IMR-90 (cell line): ENCODE data around the gene SARNP. TPM values are rescaled to one million over a fixed set of nuclear protein-coding genes. Genes with fewer than 3 reads are reported as not detected.

Experiments used
- ATAC-seq: fragments of 200-7000 bp; cut with Tn5 transposase; 2 replicates; pipeline ENCODE4 v1.9.1; 2020; ENCODE audit warnings: low read depth, mild to moderate bottlenecking, moderate library complexity
- BruUV-seq: library from RNA; stranded (reverse); fragments of 400-500 nt; replicated peaks from 2 replicates; lab custom pipeline; 2021; lab: Mats Ljungman, UMichigan
- CTCF ChIA-PET: fragments of 300-600 bp; formaldehyde crosslinking; extraction: SDS; loops from one replicate; lab custom pipeline; 2021; ENCODE audit warnings: antibody characterized with exemption; lab: Yijun Ruan, JAX
- POLR2A ChIA-PET: fragments of 300-600 bp; sonication (Branson Sonifier 250); formaldehyde crosslinking; loops from one replicate; lab custom pipeline; 2022; ENCODE audit warnings: antibody characterized with exemption; ENCODE audit not compliant: unreplicated experiment; lab: Charles Lee
- DNase-seq: peaks from one replicate; pipeline ENCODE4 v3.0.0; 2013
- H2AFZ ChIP-seq: replicated peaks from 2 replicates; pipeline ENCODE3; 2013; ENCODE audit warnings: low read length, mild to moderate bottlenecking; ENCODE audit not compliant: poor library complexity
- H2AK5ac ChIP-seq: 2 replicates; pipeline ENCODE4 v1.6.1; 2013; ENCODE audit warnings: low read depth, low read length, inconsistent platforms
- H2AK9ac ChIP-seq: replicated peaks from 2 replicates; pipeline ENCODE3; 2013; ENCODE audit warnings: mild to moderate bottlenecking, low read depth, low read length, moderate library complexity; ENCODE audit not compliant: poor library complexity
- H2BK120ac ChIP-seq: 2 replicates; pipeline ENCODE4 v1.6.1; 2013; ENCODE audit warnings: low read depth, low read length, inconsistent platforms
- H2BK15ac ChIP-seq: 3 replicates; pipeline ENCODE4 v1.6.1; 2013; ENCODE audit warnings: low read depth, low read length, inconsistent platforms
- H2BK20ac ChIP-seq: 2 replicates; pipeline ENCODE4 v1.6.1; 2013; ENCODE audit warnings: low read depth, mild to moderate bottlenecking, inconsistent platforms, low read length, moderate library complexity
- H2BK5ac ChIP-seq: 2 replicates; pipeline ENCODE4 v1.6.1; 2013; ENCODE audit warnings: mild to moderate bottlenecking, low read depth, low read length, inconsistent platforms; ENCODE audit not compliant: poor library complexity, severe bottlenecking
- H3K14ac ChIP-seq: replicated peaks from 2 replicates; pipeline ENCODE4 v1.6.1; 2013; ENCODE audit warnings: low read depth, low read length, inconsistent platforms
- H3K18ac ChIP-seq: 2 replicates; pipeline ENCODE4 v1.6.1; 2013; ENCODE audit warnings: low read depth, low read length, control low read depth
- H3K23ac ChIP-seq: 2 replicates; pipeline ENCODE4 v1.6.1; 2013; ENCODE audit warnings: low read depth, low read length, inconsistent platforms
- H3K27ac ChIP-seq: 2 replicates; pipeline ENCODE4 v1.5.1; 2013; ENCODE audit warnings: mild to moderate bottlenecking, control low read depth, low read length; ENCODE audit not compliant: insufficient read depth
- H3K27me3 ChIP-seq: 2 replicates; pipeline ENCODE4 v1.6.1; 2013; ENCODE audit warnings: low read length; ENCODE audit not compliant: control insufficient read depth, insufficient read depth
- H3K36me3 ChIP-seq: 2 replicates; pipeline ENCODE4 v1.6.1; 2013; ENCODE audit warnings: low read length, mixed read lengths; ENCODE audit not compliant: control insufficient read depth, insufficient read depth
- H3K4ac ChIP-seq: 2 replicates; pipeline ENCODE4 v1.6.1; 2013; ENCODE audit warnings: low read depth, low read length, inconsistent platforms
- H3K4me1 ChIP-seq: 2 replicates; pipeline ENCODE4 v1.6.1; 2013; ENCODE audit warnings: low read length, mixed read lengths; ENCODE audit not compliant: control insufficient read depth, insufficient read depth
- H3K4me2 ChIP-seq: 2 replicates; pipeline ENCODE4 v1.6.1; 2013; ENCODE audit warnings: low read depth, mild to moderate bottlenecking, control low read depth, low read length, moderate library complexity
- H3K4me3 ChIP-seq: 2 replicates; pipeline ENCODE4 v1.5.1; 2013; ENCODE audit warnings: low read depth, mild to moderate bottlenecking, control low read depth, low read length, moderate library complexity; ENCODE audit not compliant: insufficient read depth
- H3K56ac ChIP-seq: 2 replicates; pipeline ENCODE4 v1.6.1; 2013; ENCODE audit warnings: low read length, inconsistent platforms; ENCODE audit not compliant: insufficient read depth; ENCODE audit errors: extremely low read depth
- H3K79me1 ChIP-seq, 2 experiments: 2 replicates each; pipeline ENCODE4 v1.6.1; 2013; ENCODE audit warnings: low read length in 2 of 2, inconsistent platforms in 1 of 2, low read depth in 1 of 2
- H3K9ac ChIP-seq: 2 replicates; pipeline ENCODE4 v1.6.1; 2013; ENCODE audit warnings: low read depth, low read length, control low read depth
- H3K9me1 ChIP-seq: 2 replicates; pipeline ENCODE4 v1.6.1; 2013; ENCODE audit warnings: low read length, inconsistent platforms; ENCODE audit not compliant: insufficient read depth
- H3K9me3 ChIP-seq: 2 replicates; pipeline ENCODE4 v1.6.1; 2013; ENCODE audit warnings: low read length; ENCODE audit not compliant: control insufficient read depth, insufficient read depth
- H4K20me1 ChIP-seq: 2 replicates; pipeline ENCODE4 v1.6.1; 2013; ENCODE audit warnings: low read length, inconsistent platforms; ENCODE audit not compliant: insufficient read depth
- H4K5ac ChIP-seq: 2 replicates; pipeline ENCODE4 v1.6.1; 2013; ENCODE audit warnings: mild to moderate bottlenecking, low read depth, low read length, control low read depth
- H4K8ac ChIP-seq, 2 experiments: 2 replicates each; pipeline ENCODE4 v1.6.1; 2013; ENCODE audit warnings: low read depth in 2 of 2, low read length in 2 of 2, control low read depth in 1 of 2, inconsistent platforms in 1 of 2
- H4K91ac ChIP-seq: 2 replicates; pipeline ENCODE4 v1.6.1; 2013; ENCODE audit warnings: low read depth, low read length, inconsistent platforms; ENCODE audit not compliant: insufficient read depth
- BHLHE40 ChIP-seq: fragments of 150-350 bp; IDR thresholded peaks from 2 replicates; pipeline ENCODE4 v1.6.1; 2016; ENCODE audit warnings: mild to moderate bottlenecking, low read depth, low read length
- CEBPB ChIP-seq: IDR thresholded peaks from 2 replicates; pipeline ENCODE4 v1.6.1; 2012; ENCODE audit warnings: low read depth, low read length, improper control_type of control experiment
- FOS ChIP-seq: fragments of 150-350 bp; IDR thresholded peaks from 2 replicates; pipeline ENCODE4 v1.6.1; 2016; ENCODE audit warnings: low read depth, low read length
- MXI1 ChIP-seq: IDR thresholded peaks from 2 replicates; pipeline ENCODE4 v1.6.1; 2012; ENCODE audit warnings: low read depth, mild to moderate bottlenecking, low read length, moderate library complexity, borderline replicate concordance
- RCOR1 ChIP-seq: IDR thresholded peaks from 2 replicates; pipeline ENCODE4 v1.6.1; 2012; ENCODE audit warnings: mild to moderate bottlenecking, low read length, improper control_type of control experiment; ENCODE audit not compliant: insufficient replicate concordance
- RFX5 ChIP-seq: IDR thresholded peaks from 2 replicates; pipeline ENCODE4 v1.8.0; 2012; ENCODE audit warnings: low read depth, mild to moderate bottlenecking, low read length, moderate library complexity
- USF2 ChIP-seq: fragments of 150-350 bp; IDR thresholded peaks from 2 replicates; pipeline ENCODE4 v1.6.1; 2017; ENCODE audit warnings: mild to moderate bottlenecking, antibody characterized with exemption, low read length, low read depth
- WGBS, 2 experiments: methylation state at CpG; one replicate each; pipeline versions ENCODE4 v1.1.5 to v1.1.7; 2013; ENCODE audit warnings: missing lambda C conversion rate in 2 of 2; ENCODE audit not compliant: insufficient read length in 1 of 2; ENCODE audit errors: extremely low coverage in 2 of 2; 5-methylcytosine and 5-hydroxymethylcytosine counted together
- dilution Hi-C: fragments of 300-500 bp; cut with HindIII; formaldehyde crosslinking; loops from one replicate; pipeline ENCODE4 v1.14.3; 2018; ENCODE audit warnings: low sequenced_read_pairs; ENCODE audit not compliant: unreplicated experiment
- in situ Hi-C: fragments of 300-500 bp; cut with MboI; formaldehyde crosslinking; loops from 3 replicates; pipeline ENCODE4 v1.14.3; 2019; ENCODE audit warnings: low sequenced_read_pairs, inconsistent platforms, mixed read lengths
- intact Hi-C: fragments of 100-400 bp; cut with micrococcal nuclease; formaldehyde crosslinking; loops from 2 replicates; pipeline ENCODE4 v1.10.0; 2022
- polyA plus RNA-seq, 3 experiments: library from polyadenylated mRNA; depleted of rRNA; stranded (reverse); fragments of >200 nt; gene quantifications; 2 replicates each; pipeline ENCODE4 v1.2.3, GENCODE V29; 2012; ENCODE audit warnings: low replicate concordance in 1 of 3
- total RNA-seq: library from RNA; depleted of rRNA; stranded (reverse); fragments of >200 nt; gene quantifications from 2 replicates; pipeline ENCODE4 v1.2.3, GENCODE V29; 2012
- TF ChIP-seq, protein P1 (sequence below): conservative IDR thresholded peaks from 2 replicates; pipeline ENCODE4 v1.5.1; 2012; ENCODE audit warnings: mild to moderate bottlenecking, low read depth, low read length, improper control_type of control experiment
- TF ChIP-seq, protein P2 (sequence below): fragments of 150-350 bp; IDR thresholded peaks from 2 replicates; pipeline ENCODE4 v1.6.1; 2016; ENCODE audit warnings: low read depth, mild to moderate bottlenecking, low read length, moderate library complexity, borderline replicate concordance

Gene SARNP
- total and polyA plus RNA-seq, 2 of the 4 experiments (the other 2 are of a cell fraction): 46.8 to 103 TPM

DNA sequence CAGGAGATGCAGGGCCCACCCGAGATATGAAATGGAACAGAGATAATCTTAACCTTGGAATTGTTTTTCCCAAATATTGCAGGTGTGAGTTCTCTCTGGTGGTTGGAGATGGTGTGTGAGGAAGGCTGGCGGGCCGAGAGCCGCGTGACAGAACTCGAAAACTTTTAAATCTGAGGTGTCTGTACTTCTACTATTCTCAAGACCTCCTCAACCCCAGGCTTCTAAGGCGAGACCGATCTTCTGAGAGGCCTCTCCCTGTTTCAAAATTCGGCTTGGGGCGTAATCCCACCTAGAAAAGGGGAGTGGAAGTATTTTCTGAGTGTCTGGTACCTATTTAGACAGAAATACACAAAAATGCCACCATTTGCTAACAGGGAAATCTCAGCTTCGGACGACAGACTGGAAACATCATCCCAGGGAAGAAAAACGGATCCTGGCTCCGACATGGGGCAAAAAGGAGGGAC, 611 bp downstream of the SARNP start:
- peak overlapping the region; percentile 74 for H2BK5ac ChIP-seq
- peak overlapping the region; percentile 57 for H2BK120ac ChIP-seq
- H3K27me3 ChIP-seq: no peaks in the 10 kb centered on the region
- H3K18ac ChIP-seq: no peak overlapping the region
- H3K4ac ChIP-seq: peak overlapping the region; percentile 87
- peak overlapping the region; percentile 63 for H3K4me3 ChIP-seq
- H3K14ac ChIP-seq: peak overlapping the region; percentile 96
- H4K91ac ChIP-seq: peak overlapping the region; percentile 91
- no peak for DNase-seq
- H3K27ac ChIP-seq: peak overlapping the region; percentile 84
- H2AK9ac ChIP-seq: peak overlapping the region; percentile 91
- WGBS, 2 experiments: 0% methylated on average over 1 of the region's 14 CpGs; no CpG with 5 or more reads in 1 of the 2 experiments
- peaks cover 16% of the 10 kb centered on the region for H3K36me3 ChIP-seq
- H4K20me1 ChIP-seq: peaks cover 34% of the 10 kb centered on the region; the same call in 1 of the 2 replicates
- H3K9me1 ChIP-seq: peaks cover 5% of the 10 kb centered on the region
- H3K4me2 ChIP-seq: peak overlapping the region; percentile 99
- peak overlapping the region; percentile 93 to 94 for H4K8ac ChIP-seq
- dilution Hi-C loops: no loop called here
- peak overlapping the region; percentile 95 for H3K23ac ChIP-seq
- H2BK20ac ChIP-seq: no peak overlapping the region
- peak overlapping the region; percentile 98 for H2AFZ ChIP-seq
- intact Hi-C loops: loop anchor here (5.0 to 10.0 kb wide), 4 partner anchors 75 to 290 kb away; partner anchors contain the start of genes DGKA, GDF11 and RPS26
- in situ Hi-C loops: loop anchor here (10.0 kb wide), 1 partner anchor 128 kb away; no protein-coding TSS in a partner anchor
- POLR2A ChIA-PET: interaction anchor here (1.6 to 2.4 kb wide), 2 partner anchors 13 to 110 kb away, joined by 6 to 19 read pairs; partner anchors contain the start of genes DNAJC14 and PYM1
- CTCF ChIA-PET: interaction anchor here (0.6 to 1.6 kb wide), 3 partner anchors 19 to 82 kb away, joined by 3 to 4 read pairs (median 3); no protein-coding TSS in a partner anchor
- BruUV-seq: TSS peak; percentile 71
- peak; percentile 6; the same call in 1 of the 2 replicates for ATAC-seq
- H2AK5ac ChIP-seq: peak overlapping the region; percentile 95
- peak overlapping the region; percentile 98 for H3K56ac ChIP-seq
- peak overlapping the region; percentile 96 for H3K9ac ChIP-seq
- no peaks in the 10 kb centered on the region for H3K9me3 ChIP-seq
- peaks cover 7% of the 10 kb centered on the region for H3K4me1 ChIP-seq
- peak overlapping the region; percentile 48; the same call in 1 of the 3 replicates for H2BK15ac ChIP-seq
- H3K79me1 ChIP-seq: peaks cover 16 to 42% of the 10 kb centered on the region in 2 experiments; a peak in 3 of 4 replicates
- TF ChIP-seq BHLHE40 (no peak), FOS (no peak), RFX5 (no peak), USF2 (no peak), CEBPB (no peak), MXI1 (no peak), RCOR1 (no peak)
- TF ChIP-seq, protein P1, sequence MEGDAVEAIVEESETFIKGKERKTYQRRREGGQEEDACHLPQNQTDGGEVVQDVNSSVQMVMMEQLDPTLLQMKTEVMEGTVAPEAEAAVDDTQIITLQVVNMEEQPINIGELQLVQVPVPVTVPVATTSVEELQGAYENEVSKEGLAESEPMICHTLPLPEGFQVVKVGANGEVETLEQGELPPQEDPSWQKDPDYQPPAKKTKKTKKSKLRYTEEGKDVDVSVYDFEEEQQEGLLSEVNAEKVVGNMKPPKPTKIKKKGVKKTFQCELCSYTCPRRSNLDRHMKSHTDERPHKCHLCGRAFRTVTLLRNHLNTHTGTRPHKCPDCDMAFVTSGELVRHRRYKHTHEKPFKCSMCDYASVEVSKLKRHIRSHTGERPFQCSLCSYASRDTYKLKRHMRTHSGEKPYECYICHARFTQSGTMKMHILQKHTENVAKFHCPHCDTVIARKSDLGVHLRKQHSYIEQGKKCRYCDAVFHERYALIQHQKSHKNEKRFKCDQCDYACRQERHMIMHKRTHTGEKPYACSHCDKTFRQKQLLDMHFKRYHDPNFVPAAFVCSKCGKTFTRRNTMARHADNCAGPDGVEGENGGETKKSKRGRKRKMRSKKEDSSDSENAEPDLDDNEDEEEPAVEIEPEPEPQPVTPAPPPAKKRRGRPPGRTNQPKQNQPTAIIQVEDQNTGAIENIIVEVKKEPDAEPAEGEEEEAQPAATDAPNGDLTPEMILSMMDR: no peak
- TF ChIP-seq, protein P2, sequence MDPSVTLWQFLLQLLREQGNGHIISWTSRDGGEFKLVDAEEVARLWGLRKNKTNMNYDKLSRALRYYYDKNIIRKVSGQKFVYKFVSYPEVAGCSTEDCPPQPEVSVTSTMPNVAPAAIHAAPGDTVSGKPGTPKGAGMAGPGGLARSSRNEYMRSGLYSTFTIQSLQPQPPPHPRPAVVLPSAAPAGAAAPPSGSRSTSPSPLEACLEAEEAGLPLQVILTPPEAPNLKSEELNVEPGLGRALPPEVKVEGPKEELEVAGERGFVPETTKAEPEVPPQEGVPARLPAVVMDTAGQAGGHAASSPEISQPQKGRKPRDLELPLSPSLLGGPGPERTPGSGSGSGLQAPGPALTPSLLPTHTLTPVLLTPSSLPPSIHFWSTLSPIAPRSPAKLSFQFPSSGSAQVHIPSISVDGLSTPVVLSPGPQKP: no peak
- H4K5ac ChIP-seq: peak overlapping the region; percentile 76; the same call in 1 of the 2 replicates
